22Rv1 (cell line): ENCODE measurements around the gene ASCL2.

ENCODE experiments used
- CTCF ChIP-seq: fragments of 450-650 bp; IDR thresholded peaks from 2 replicates; pipeline ENCODE4 v1.5.1; 2017; ENCODE audit warnings: mild to moderate bottlenecking
- ZFX ChIP-seq: fragments of 450-650 bp; IDR thresholded peaks from 2 replicates; pipeline ENCODE4 v1.6.1; 2017; ENCODE audit warnings: antibody characterized with exemption, borderline replicate concordance

GRCh38 chr11:2234963-2235362 is 35.4 kb downstream of the ASCL2 start:
- TF ChIP-seq CTCF (no peak), ZFX (no peak)
